ENCODE measurements around the gene CMIP. TPM values are rescaled to one million over a fixed set of nuclear protein-coding genes. Genes with fewer than 3 reads are reported as not detected.

CMIP gene
- total RNA-seq, 1 donor from 2014 or later, result 27.7 TPM

GRCh38 chr16:81586417-81586816 lies 141.8 kb downstream of the CMIP start:
- TF ChIP-seq CTCF (IDR thresholded peaks at IDR 0.05; ENCODE audit: insufficient read depth, low read length, poor library complexity, severe bottlenecking), result no peak

GRCh38 chr16:81586977-81587625 lies 142.5 kb downstream of the CMIP start:
- H3K27me3 ChIP-seq (ENCODE audit: control insufficient read depth, insufficient read depth, low read length), result no peaks in the 10 kb centered on the region
- no peaks in the 10 kb centered on the region for H3K36me3 ChIP-seq (ENCODE audit: control insufficient read depth, insufficient read depth, low read length)
- no peak for DNase-seq (ENCODE audit: low read depth)
- no peak overlapping the region for H3K4me3 ChIP-seq (ENCODE audit: low read depth, low read length)
- TF ChIP-seq CTCF (IDR thresholded peaks at IDR 0.05; ENCODE audit: insufficient read depth, low read length, poor library complexity, severe bottlenecking), result no peak

More at GRCh38 chr16:81586417-81586816, 141.8 kb downstream of the CMIP start:
- Histone ChIP-seq H3K27me3 (ENCODE audit: control insufficient read depth, insufficient read depth, low read length) (no peaks in the 10 kb centered on the region), H3K4me3 (ENCODE audit: low read depth, low read length) (no peak overlapping the region), H3K36me3 (ENCODE audit: control insufficient read depth, insufficient read depth, low read length) (no peaks in the 10 kb centered on the region)
- DNase-seq (ENCODE audit: low read depth), result no peak

- no peak for TF ChIP-seq CTCF (IDR thresholded peaks at IDR 0.05; ENCODE audit: insufficient read depth, low read length, poor library complexity, severe bottlenecking)
- DNase-seq (ENCODE audit: low read depth), result no peak
- Histone ChIP-seq H3K27me3 (ENCODE audit: control insufficient read depth, insufficient read depth, low read length) (no peaks in the 10 kb centered on the region), H3K4me3 (ENCODE audit: low read depth, low read length) (no peak overlapping the region), H3K36me3 (ENCODE audit: control insufficient read depth, insufficient read depth, low read length) (no peaks in the 10 kb centered on the region)
Measured at GRCh38 chr16:81587626-81588160, 143.1 kb downstream of the CMIP start.

- no peaks in the 10 kb centered on the region for H3K36me3 ChIP-seq (ENCODE audit: control insufficient read depth, insufficient read depth, low read length)
- DNase-seq (ENCODE audit: low read depth), result no peak
- no peak overlapping the region for H3K4me3 ChIP-seq (ENCODE audit: low read depth, low read length)
- no peak for TF ChIP-seq CTCF (IDR thresholded peaks at IDR 0.05; ENCODE audit: insufficient read depth, low read length, poor library complexity, severe bottlenecking)
- no peaks in the 10 kb centered on the region for H3K27me3 ChIP-seq (ENCODE audit: control insufficient read depth, insufficient read depth, low read length)
Measured at GRCh38 chr16:81588326-81589081, 143.9 kb downstream of the CMIP start.

GRCh38 chr16:81589975-81590650 lies 145.5 kb downstream of the CMIP start:
- Histone ChIP-seq H3K4me3 (ENCODE audit: low read depth, low read length) (no peak overlapping the region), H3K36me3 (ENCODE audit: control insufficient read depth, insufficient read depth, low read length) (no peaks in the 10 kb centered on the region), H3K27me3 (ENCODE audit: control insufficient read depth, insufficient read depth, low read length) (no peaks in the 10 kb centered on the region)
- no peak for DNase-seq (ENCODE audit: low read depth)
- TF ChIP-seq CTCF (IDR thresholded peaks at IDR 0.05; ENCODE audit: insufficient read depth, low read length, poor library complexity, severe bottlenecking), result no peak
